Measurements from ENCODE around the gene CACUL1. TPM values are rescaled to one million over a fixed set of nuclear protein-coding genes. Genes with fewer than 3 reads are reported as not detected.
"Not testable (repeated sequence)": the region's sequence is repeated elsewhere in the genome, so short reads cannot be mapped to it uniquely, and the experiment has no call there.

The CACUL1 gene
- total RNA-seq, 1 donor from 2014 or later = 34.0 TPM

DNA sequence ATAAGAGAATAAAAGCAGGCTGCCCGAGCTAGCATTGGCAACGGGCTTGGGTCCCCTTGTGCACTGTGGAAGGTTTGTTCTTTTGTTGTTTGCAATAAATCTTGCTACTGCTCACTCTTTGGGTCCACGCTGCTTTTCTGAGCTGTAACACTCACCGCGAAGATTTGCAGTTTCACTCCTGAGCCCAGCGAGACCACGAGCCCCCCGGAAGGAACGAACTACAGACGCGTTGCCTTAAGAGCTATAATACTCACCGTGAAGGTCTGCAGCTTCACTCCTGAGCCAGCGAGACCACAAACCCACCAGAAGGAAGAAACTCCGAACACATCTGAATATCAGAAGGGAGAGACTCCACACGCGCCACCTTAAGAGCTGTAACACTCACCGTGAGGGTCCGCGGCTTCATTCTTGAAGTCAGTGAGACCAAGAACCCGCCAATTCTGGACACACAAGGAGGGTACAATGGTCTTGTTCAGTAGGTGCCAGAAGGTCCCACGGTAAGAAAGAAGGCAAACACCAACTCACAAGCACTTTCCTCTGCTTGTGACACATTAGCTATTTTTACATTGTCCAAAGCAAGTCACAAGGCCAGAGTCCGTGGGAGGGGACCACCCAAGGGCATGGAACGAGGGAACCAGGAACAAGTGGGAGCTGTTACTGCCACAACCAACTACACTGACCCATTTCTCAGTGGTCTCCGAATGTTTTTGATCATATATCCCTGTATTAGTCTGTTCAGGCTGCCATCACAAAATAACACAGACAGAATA, 29.2 kb upstream of the CACUL1 start:
- Mint-ChIP-seq H3K9me3 (ENCODE audit: unreplicated experiment) (no peaks in the 10 kb centered on the region), H3K36me3 (ENCODE audit: unreplicated experiment) (no peaks in the 10 kb centered on the region), H3K27me3 (ENCODE audit: unreplicated experiment) (peaks cover 9% of the 10 kb centered on the region), H3K4me1 (ENCODE audit: unreplicated experiment) (no peaks in the 10 kb centered on the region), H3K4me3 (ENCODE audit: unreplicated experiment) (no peak overlapping the region), H3K27ac (ENCODE audit: unreplicated experiment) (no peak overlapping the region)
- TF ChIP-seq, protein P1, sequence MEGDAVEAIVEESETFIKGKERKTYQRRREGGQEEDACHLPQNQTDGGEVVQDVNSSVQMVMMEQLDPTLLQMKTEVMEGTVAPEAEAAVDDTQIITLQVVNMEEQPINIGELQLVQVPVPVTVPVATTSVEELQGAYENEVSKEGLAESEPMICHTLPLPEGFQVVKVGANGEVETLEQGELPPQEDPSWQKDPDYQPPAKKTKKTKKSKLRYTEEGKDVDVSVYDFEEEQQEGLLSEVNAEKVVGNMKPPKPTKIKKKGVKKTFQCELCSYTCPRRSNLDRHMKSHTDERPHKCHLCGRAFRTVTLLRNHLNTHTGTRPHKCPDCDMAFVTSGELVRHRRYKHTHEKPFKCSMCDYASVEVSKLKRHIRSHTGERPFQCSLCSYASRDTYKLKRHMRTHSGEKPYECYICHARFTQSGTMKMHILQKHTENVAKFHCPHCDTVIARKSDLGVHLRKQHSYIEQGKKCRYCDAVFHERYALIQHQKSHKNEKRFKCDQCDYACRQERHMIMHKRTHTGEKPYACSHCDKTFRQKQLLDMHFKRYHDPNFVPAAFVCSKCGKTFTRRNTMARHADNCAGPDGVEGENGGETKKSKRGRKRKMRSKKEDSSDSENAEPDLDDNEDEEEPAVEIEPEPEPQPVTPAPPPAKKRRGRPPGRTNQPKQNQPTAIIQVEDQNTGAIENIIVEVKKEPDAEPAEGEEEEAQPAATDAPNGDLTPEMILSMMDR (IDR thresholded peaks at IDR 0.05) = no peak
- no peak for DNase-seq (ENCODE audit: extremely low spot score, unreplicated experiment)

DNA sequence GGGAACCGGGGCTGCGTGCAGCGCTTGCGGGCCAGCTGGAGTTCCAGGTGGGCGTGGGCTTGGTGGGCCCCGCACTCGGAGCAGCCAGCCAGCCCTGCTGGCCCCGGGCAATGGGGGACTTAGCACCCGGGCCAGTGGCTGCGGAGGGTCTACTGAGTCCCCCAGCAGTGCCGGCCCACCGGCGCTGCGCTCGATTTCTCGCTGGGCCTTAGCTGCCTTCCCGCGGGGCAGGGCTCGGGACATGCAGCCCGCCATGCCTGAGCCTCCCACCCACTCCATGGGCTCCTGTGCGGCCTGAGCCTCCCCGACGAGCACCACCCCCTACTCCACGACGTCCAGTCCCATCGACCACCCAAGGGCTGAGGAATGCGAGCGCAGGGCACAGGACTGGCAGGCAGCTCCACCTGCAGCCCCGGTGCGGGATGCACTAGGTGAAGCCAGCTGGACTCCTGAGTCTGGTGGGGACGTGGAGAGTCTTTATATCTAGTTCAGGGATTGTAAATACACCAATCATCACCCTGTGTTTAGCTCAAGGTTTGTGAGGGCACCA, 28.2 kb upstream of the CACUL1 start:
- H3K27ac Mint-ChIP-seq (ENCODE audit: unreplicated experiment); H3K4me3 Mint-ChIP-seq (ENCODE audit: unreplicated experiment); H3K36me3 Mint-ChIP-seq (ENCODE audit: unreplicated experiment); DNase-seq (ENCODE audit: extremely low spot score, unreplicated experiment); H3K4me1 Mint-ChIP-seq (ENCODE audit: unreplicated experiment); H3K9me3 Mint-ChIP-seq (ENCODE audit: unreplicated experiment); H3K27me3 Mint-ChIP-seq (ENCODE audit: unreplicated experiment): not testable (repeated sequence)

DNA sequence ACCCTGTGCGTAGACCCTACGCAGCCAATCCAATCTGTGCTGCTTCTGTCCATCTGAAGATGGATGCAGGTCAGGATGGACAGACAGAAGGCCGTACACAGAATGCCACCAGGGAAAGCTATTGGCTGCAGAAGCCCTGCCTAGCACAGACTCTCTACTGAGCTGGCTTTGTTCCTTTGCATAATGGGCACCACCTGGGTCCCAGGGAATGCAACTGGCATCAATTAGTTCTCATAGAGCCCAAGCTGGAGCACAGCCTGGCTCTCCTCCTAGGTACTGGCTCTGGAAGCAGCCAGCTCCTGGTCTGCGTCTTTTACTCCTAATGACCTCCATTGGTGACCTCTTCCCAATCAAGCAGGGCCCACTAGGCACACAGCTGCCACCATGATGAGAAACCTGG, 26.8 kb upstream of the CACUL1 start:
- H3K36me3 Mint-ChIP-seq (ENCODE audit: unreplicated experiment) = no peaks in the 10 kb centered on the region
- no peak overlapping the region for H3K4me3 Mint-ChIP-seq (ENCODE audit: unreplicated experiment)
- TF ChIP-seq, protein P1 (IDR thresholded peaks at IDR 0.05) = no peak
- H3K4me1 Mint-ChIP-seq (ENCODE audit: unreplicated experiment) = no peaks in the 10 kb centered on the region
- no peak for DNase-seq (ENCODE audit: extremely low spot score, unreplicated experiment)
- H3K27me3 Mint-ChIP-seq (ENCODE audit: unreplicated experiment) = peaks cover 2% of the 10 kb centered on the region
- H3K27ac Mint-ChIP-seq (ENCODE audit: unreplicated experiment) = no peak overlapping the region
- H3K9me3 Mint-ChIP-seq (ENCODE audit: unreplicated experiment) = peaks cover 6% of the 10 kb centered on the region

DNA sequence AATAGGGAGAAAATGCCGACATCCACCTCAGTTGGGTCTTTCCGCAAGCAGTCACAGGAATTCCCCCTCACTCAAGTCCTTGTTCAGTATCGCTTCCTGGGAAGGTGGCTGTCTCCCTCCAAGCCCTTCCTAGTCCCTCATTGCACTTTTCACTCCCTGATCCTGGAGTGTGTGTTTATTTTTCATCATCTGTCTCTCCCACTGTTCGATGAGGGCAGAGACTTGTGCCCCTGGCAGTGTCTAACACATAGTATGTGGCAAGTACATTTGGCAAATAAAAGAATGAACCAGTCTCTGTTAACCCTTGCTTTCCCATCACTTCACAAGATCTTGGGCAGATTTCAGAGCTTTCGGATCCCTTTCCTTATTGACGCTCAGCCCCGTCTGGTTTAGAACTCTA, 24.0 kb upstream of the CACUL1 start:
- TF ChIP-seq, protein P1 (IDR thresholded peaks at IDR 0.05) = no peak

DNA sequence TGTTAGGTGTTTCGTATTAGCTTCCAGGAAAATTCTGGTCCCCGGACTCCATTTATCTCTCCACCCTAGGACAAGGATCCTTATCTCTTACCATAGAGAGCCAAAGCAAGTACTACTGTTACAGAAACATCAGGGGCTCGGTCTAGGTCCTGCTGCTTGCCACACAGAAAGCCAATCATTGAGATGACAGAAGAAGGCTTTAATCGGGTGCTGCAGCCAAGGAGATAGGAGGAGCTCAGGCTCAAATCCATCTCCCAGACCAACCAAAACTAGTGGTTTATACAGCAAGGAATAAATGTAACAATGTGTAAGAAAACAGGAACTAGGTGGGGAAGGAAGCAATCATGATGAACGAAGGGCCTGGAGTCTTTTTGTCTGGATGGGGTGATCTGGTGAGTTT, 22.2 kb upstream of the CACUL1 start:
- Mint-ChIP-seq H3K4me3 (ENCODE audit: unreplicated experiment) (no peak overlapping the region), H3K4me1 (ENCODE audit: unreplicated experiment) (no peaks in the 10 kb centered on the region), H3K27ac (ENCODE audit: unreplicated experiment) (no peak overlapping the region), H3K27me3 (ENCODE audit: unreplicated experiment) (peaks cover 3% of the 10 kb centered on the region), H3K9me3 (ENCODE audit: unreplicated experiment) (peaks cover 10% of the 10 kb centered on the region), H3K36me3 (ENCODE audit: unreplicated experiment) (no peaks in the 10 kb centered on the region)
- peak; percentile 23 for DNase-seq (ENCODE audit: extremely low spot score, unreplicated experiment)
- TF ChIP-seq, protein P1 (IDR thresholded peaks at IDR 0.05) = no peak

More for the DNA sequence above, 24.0 kb upstream of the CACUL1 start:
- no peak overlapping the region for H3K4me3 Mint-ChIP-seq (ENCODE audit: unreplicated experiment)
- H3K36me3 Mint-ChIP-seq (ENCODE audit: unreplicated experiment) = no peaks in the 10 kb centered on the region
- peaks cover 10% of the 10 kb centered on the region for H3K9me3 Mint-ChIP-seq (ENCODE audit: unreplicated experiment)
- H3K27ac Mint-ChIP-seq (ENCODE audit: unreplicated experiment) = no peak overlapping the region
- peaks cover 2% of the 10 kb centered on the region for H3K27me3 Mint-ChIP-seq (ENCODE audit: unreplicated experiment)
- DNase-seq (ENCODE audit: extremely low spot score, unreplicated experiment) = no peak
- H3K4me1 Mint-ChIP-seq (ENCODE audit: unreplicated experiment) = no peaks in the 10 kb centered on the region
